Mucosa of rectum (tissue), 2 donors: ENCODE measurements around the gene NNMT.

Source experiments
- H3K27ac ChIP-seq, 2 donors: one replicate each; pipeline ENCODE4 v1.7.0; 2013; ENCODE audit warnings: inconsistent platforms in 2 of 2, low read depth in 2 of 2, low read length in 2 of 2
- H3K27me3 ChIP-seq, 2 donors: one replicate each; pipeline ENCODE4 v1.7.0; 2013; ENCODE audit warnings: low read length in 2 of 2; ENCODE audit not compliant: control insufficient read depth in 2 of 2, insufficient read depth in 2 of 2
- H3K36me3 ChIP-seq, 2 donors: one replicate each; pipeline ENCODE4 v1.7.0; 2013; ENCODE audit warnings: low read length in 2 of 2; ENCODE audit not compliant: control insufficient read depth in 2 of 2, insufficient read depth in 2 of 2
- H3K4me1 ChIP-seq, 2 donors: one replicate each; pipeline ENCODE4 v1.7.0; 2013; ENCODE audit warnings: low read length in 2 of 2, mild to moderate bottlenecking in 1 of 2; ENCODE audit not compliant: control insufficient read depth in 2 of 2, insufficient read depth in 2 of 2
- H3K4me3 ChIP-seq, 2 donors: one replicate each; pipeline ENCODE4 v1.7.0; 2013; ENCODE audit warnings: low read length in 2 of 2
- H3K9ac ChIP-seq, 2 donors: one replicate each; pipeline ENCODE4 v1.7.0; 2013; ENCODE audit warnings: low read length in 2 of 2, low read depth in 1 of 2, mild to moderate bottlenecking in 1 of 2
- H3K9me3 ChIP-seq, 2 donors: one replicate each; pipeline ENCODE4 v1.7.0; 2013; ENCODE audit warnings: low read length in 2 of 2; ENCODE audit not compliant: control insufficient read depth in 2 of 2
- donor health status: healthy.
- donor health status: Normal muscosa, but diverticular disease.

The NNMT gene

GRCh38 chr11:114256176-114256966, 39.8 kb upstream of the NNMT start:
- no peak overlapping the region for H3K4me3 ChIP-seq
- peaks cover 3 to 12% of the 10 kb centered on the region in 2 donors for H3K4me1 ChIP-seq
- H3K27ac ChIP-seq, result peak overlapping the region in 1 of 2 donors; percentile 7

GRCh38 chr11:114256967-114257286, 39.3 kb upstream of the NNMT start:
- H3K36me3 ChIP-seq, result no peaks in the 10 kb centered on the region
- peak overlapping the region in 1 of 2 donors; percentile 7 for H3K27ac ChIP-seq
- no peak overlapping the region for H3K9ac ChIP-seq
- no peaks in the 10 kb centered on the region for H3K27me3 ChIP-seq
- H3K4me3 ChIP-seq, result no peak overlapping the region
- no peaks in the 10 kb centered on the region for H3K9me3 ChIP-seq
- H3K4me1 ChIP-seq, result peaks cover 3 to 12% of the 10 kb centered on the region in 2 donors

More at GRCh38 chr11:114256176-114256966, 39.8 kb upstream of the NNMT start:
- Histone ChIP-seq H3K9ac (no peak overlapping the region), H3K27me3 (no peaks in the 10 kb centered on the region), H3K36me3 (no peaks in the 10 kb centered on the region), H3K9me3 (no peaks in the 10 kb centered on the region)

- Histone ChIP-seq H3K9ac (peak overlapping the region in 1 of 2 donors; percentile 18), H3K9me3 (no peaks in the 10 kb centered on the region), H3K27ac (peak overlapping the region; percentile 32 to 63), H3K27me3 (no peaks in the 10 kb centered on the region), H3K4me3 (no peak overlapping the region), H3K36me3 (no peaks in the 10 kb centered on the region), H3K4me1 (peaks cover 3 to 12% of the 10 kb centered on the region in 2 donors)
These were observed 38.3 kb upstream of the NNMT start for GRCh38 chr11:114257621-114258558.

- no peaks in the 10 kb centered on the region for H3K27me3 ChIP-seq
- H3K9me3 ChIP-seq, result no peaks in the 10 kb centered on the region
- H3K36me3 ChIP-seq, result no peaks in the 10 kb centered on the region
- no peak overlapping the region for H3K4me3 ChIP-seq
- peak overlapping the region in 1 of 2 donors; percentile 32 for H3K27ac ChIP-seq
- H3K4me1 ChIP-seq, result peaks cover 3 to 12% of the 10 kb centered on the region in 2 donors
- H3K9ac ChIP-seq, result no peak overlapping the region
These were observed 37.5 kb upstream of the NNMT start for GRCh38 chr11:114258696-114259095.

GRCh38 chr11:114259124-114259526, 37.1 kb upstream of the NNMT start:
- Histone ChIP-seq H3K9ac (no peak overlapping the region), H3K27me3 (no peaks in the 10 kb centered on the region), H3K9me3 (no peaks in the 10 kb centered on the region), H3K4me3 (no peak overlapping the region), H3K36me3 (no peaks in the 10 kb centered on the region), H3K27ac (peak overlapping the region in 1 of 2 donors; percentile 32), H3K4me1 (peaks cover 3 to 12% of the 10 kb centered on the region in 2 donors)

- no peak overlapping the region for H3K4me3 ChIP-seq
- H3K27ac ChIP-seq, result no peak overlapping the region
These were observed 36.6 kb upstream of the NNMT start for GRCh38 chr11:114259551-114259983.

GRCh38 chr11:114260077-114260476, 36.1 kb upstream of the NNMT start:
- Histone ChIP-seq H3K36me3 (no peaks in the 10 kb centered on the region), H3K27me3 (no peaks in the 10 kb centered on the region), H3K27ac (no peak overlapping the region), H3K4me1 (peaks cover 3 to 12% of the 10 kb centered on the region in 2 donors), H3K9me3 (no peaks in the 10 kb centered on the region), H3K9ac (no peak overlapping the region), H3K4me3 (no peak overlapping the region)

More at GRCh38 chr11:114259551-114259983, 36.6 kb upstream of the NNMT start:
- no peaks in the 10 kb centered on the region for H3K27me3 ChIP-seq
- peaks cover 3 to 12% of the 10 kb centered on the region in 2 donors for H3K4me1 ChIP-seq
- no peaks in the 10 kb centered on the region for H3K9me3 ChIP-seq
- no peaks in the 10 kb centered on the region for H3K36me3 ChIP-seq
- H3K9ac ChIP-seq, result no peak overlapping the region

GRCh38 chr11:114260483-114260882, 35.7 kb upstream of the NNMT start:
- H3K4me3 ChIP-seq, result no peak overlapping the region
- H3K27ac ChIP-seq, result no peak overlapping the region
- H3K4me1 ChIP-seq, result peaks cover 3 to 12% of the 10 kb centered on the region in 2 donors
- H3K36me3 ChIP-seq, result no peaks in the 10 kb centered on the region
- no peaks in the 10 kb centered on the region for H3K9me3 ChIP-seq
- no peaks in the 10 kb centered on the region for H3K27me3 ChIP-seq
- H3K9ac ChIP-seq, result no peak overlapping the region

GRCh38 chr11:114261791-114262190, 34.4 kb upstream of the NNMT start:
- H3K9me3 ChIP-seq, result no peaks in the 10 kb centered on the region
- H3K4me1 ChIP-seq, result peaks cover 3 to 12% of the 10 kb centered on the region in 2 donors
- H3K9ac ChIP-seq, result no peak overlapping the region
- H3K36me3 ChIP-seq, result no peaks in the 10 kb centered on the region
- H3K4me3 ChIP-seq, result no peak overlapping the region
- no peak overlapping the region for H3K27ac ChIP-seq
- no peaks in the 10 kb centered on the region for H3K27me3 ChIP-seq
